HepG2 (cell line): ENCODE results near the gene ZCCHC7. TPM values are rescaled to one million over a fixed set of nuclear protein-coding genes. Genes with fewer than 3 reads are reported as not detected.

Experiments used
- ELF4 ChIP-seq: sonication (generic); formaldehyde crosslinking; IDR thresholded peaks from 2 replicates; pipeline ENCODE4 v1.5.0; 2020; ENCODE audit warnings: missing genetic modification reagents, mild to moderate bottlenecking, moderate library complexity, borderline replicate concordance
- IKZF1 ChIP-seq: fragments of 450-650 bp; IDR thresholded peaks from 2 replicates; pipeline ENCODE4 v1.7.1; 2016
- LCORL ChIP-seq, 2 experiments: fragments of 450-650 bp in 1 of 2; sonication (generic) in 1 of 2; formaldehyde crosslinking in 1 of 2; IDR thresholded peaks; 2 replicates each; pipeline versions ENCODE4 v1.5.0 to v1.6.1; 2017 to 2020; ENCODE audit warnings: antibody characterized with exemption in 1 of 2, missing genetic modification reagents in 1 of 2
- MAFF ChIP-seq: IDR thresholded peaks from 2 replicates; pipeline ENCODE4 v1.6.1; 2011; ENCODE audit warnings: low read depth, low read length, improper control_type of control experiment
- MYNN ChIP-seq: sonication (generic); formaldehyde crosslinking; IDR thresholded peaks from 2 replicates; pipeline ENCODE4 v1.4.0; 2020; ENCODE audit warnings: mild to moderate bottlenecking, low read depth, missing genetic modification reagents
- NCOA2 ChIP-seq: sonication (generic); formaldehyde crosslinking; IDR thresholded peaks from 2 replicates; pipeline ENCODE4 v1.8.0; 2022; ENCODE audit warnings: inconsistent platforms
- POLR2AphosphoS5 ChIP-seq: IDR thresholded peaks from 2 replicates; pipeline ENCODE4 v1.6.1; 2012; ENCODE audit warnings: low read depth, low read length
- PRPF4 ChIP-seq: fragments of 200-400 bp; formaldehyde crosslinking; IDR thresholded peaks from 2 replicates; pipeline ENCODE4 v1.6.1; 2016; ENCODE audit warnings: low read length, low read depth; ENCODE audit not compliant: poor library complexity, severe bottlenecking
- RARG ChIP-seq: sonication (generic); formaldehyde crosslinking; IDR thresholded peaks from 2 replicates; pipeline ENCODE4 v1.4.0; 2020; ENCODE audit warnings: low read depth, mild to moderate bottlenecking, missing genetic modification reagents
- RBM22 ChIP-seq: fragments of 200-400 bp; formaldehyde crosslinking; optimal IDR thresholded peaks from 2 replicates; pipeline ENCODE3; 2017; ENCODE audit warnings: mild to moderate bottlenecking, low read length, moderate library complexity
- REXO4 ChIP-seq: sonication (generic); formaldehyde crosslinking; IDR thresholded peaks from 2 replicates; pipeline ENCODE4 v1.8.0; 2022; ENCODE audit warnings: missing genetic modification reagents, mild to moderate bottlenecking, borderline replicate concordance
- SRF ChIP-seq: IDR thresholded peaks from 2 replicates; pipeline ENCODE4 v1.6.1; 2011; ENCODE audit warnings: mild to moderate bottlenecking, low read depth, low read length, moderate library complexity
- SRY ChIP-seq: sonication (generic); formaldehyde crosslinking; IDR thresholded peaks from 2 replicates; pipeline ENCODE4 v1.8.0; 2022; ENCODE audit warnings: mild to moderate bottlenecking, missing genetic modification reagents
- THAP11 ChIP-seq: IDR thresholded peaks from 2 replicates; pipeline ENCODE4 v1.6.1; 2016; ENCODE audit warnings: missing biosample characterization, missing genetic modification reagents
- ZNF558 ChIP-seq: sonication (generic); formaldehyde crosslinking; IDR thresholded peaks from 2 replicates; pipeline ENCODE4 v1.9.0; 2022; ENCODE audit warnings: mild to moderate bottlenecking, missing genetic modification reagents, borderline replicate concordance
- ZNF572 ChIP-seq: sonication (generic); formaldehyde crosslinking; IDR thresholded peaks from 2 replicates; pipeline ENCODE4 v1.5.1; 2020; ENCODE audit warnings: mild to moderate bottlenecking, missing genetic modification reagents
- polyA plus RNA-seq, 8 experiments: library from polyadenylated mRNA; depleted of rRNA in 3 of 8; stranded (reverse) in 7 of 8; unstranded in 1 of 8; fragments of >200 nt; fragmentation: Illumina TruSeq in 4 of 8; extraction: Trizol in 4 of 8; gene quantifications; 2 replicates each; pipeline versions ENCODE4 v1.2.1 to v1.2.3, GENCODE V29; 2011 to 2016; ENCODE audit warnings: low read depth in 4 of 8, missing spikeins in 1 of 8, mixed read lengths in 1 of 8; ENCODE audit not compliant: insufficient read depth in 1 of 8
- total RNA-seq, 5 experiments: library from RNA; depleted of rRNA; stranded (reverse); fragments of >200 nt; fragmentation: Illumina TruSeq; extraction: Trizol; gene quantifications; 2 replicates each; pipeline ENCODE4 v1.2.3, GENCODE V29; 2016; ENCODE audit warnings: low read depth in 1 of 5
- TF ChIP-seq, protein P1 (sequence below): sonication (generic); formaldehyde crosslinking; IDR thresholded peaks from 2 replicates; pipeline ENCODE4 v1.4.0; 2020; ENCODE audit warnings: missing genetic modification reagents, borderline replicate concordance
- TF ChIP-seq, protein P2 (sequence below): sonication (generic); formaldehyde crosslinking; IDR thresholded peaks from 2 replicates; pipeline ENCODE4 v1.4.0; 2020; ENCODE audit warnings: missing genetic modification reagents, borderline replicate concordance
- TF ChIP-seq, protein P3 (sequence below): sonication (generic); formaldehyde crosslinking; IDR thresholded peaks from 2 replicates; pipeline ENCODE4 v1.8.1; 2023; ENCODE audit warnings: mild to moderate bottlenecking, missing genetic modification reagents
- TF ChIP-seq, protein P4 (sequence below): sonication (generic); formaldehyde crosslinking; IDR thresholded peaks from 2 replicates; pipeline ENCODE4 v1.8.0; 2022; ENCODE audit warnings: mild to moderate bottlenecking, missing genetic modification reagents

ZCCHC7 gene
- total and polyA plus RNA-seq, 2 of the 13 experiments (the other 11 are each of a cell fraction or from before 2014, with no cell fraction given): 13.6 to 19.3 TPM

DNA sequence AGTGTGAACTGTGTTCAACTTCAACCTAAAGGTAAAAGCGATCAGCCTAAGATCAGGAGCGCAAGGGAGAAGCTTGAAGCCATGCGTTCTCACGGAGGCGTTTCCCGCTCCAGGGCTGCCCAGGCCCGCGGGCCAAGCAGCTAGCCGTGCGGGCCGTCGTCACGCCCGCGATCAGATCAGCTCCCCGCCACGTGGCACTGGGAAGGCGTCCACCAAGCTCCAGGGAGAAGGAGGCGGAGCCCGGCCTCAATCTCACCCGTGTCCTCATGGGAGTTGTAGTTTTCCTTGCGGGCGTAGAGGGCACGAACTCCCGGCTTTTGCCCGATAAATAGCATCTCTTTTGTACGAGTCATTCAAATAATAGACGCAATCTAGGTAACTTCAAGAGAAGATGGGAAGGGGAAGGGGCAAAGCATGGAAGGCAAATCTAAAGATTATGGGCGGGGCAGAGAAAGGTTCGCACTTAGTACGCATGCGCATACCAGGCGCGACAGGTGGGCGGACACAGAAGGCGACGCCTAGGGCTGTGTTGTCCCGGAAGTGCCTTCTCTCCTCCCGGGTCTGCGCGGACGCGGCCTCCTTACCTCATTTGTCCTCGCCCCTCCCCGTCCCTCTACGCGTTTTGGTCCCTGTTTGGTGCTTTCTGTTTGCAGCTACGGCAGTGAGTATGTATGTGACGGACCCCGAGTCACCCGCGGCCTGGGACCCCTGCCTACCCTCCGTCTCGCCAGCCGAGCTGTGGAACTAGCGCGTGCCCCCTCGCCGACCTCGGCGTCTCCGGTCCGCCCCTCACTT is 40.8 kb upstream of the ZCCHC7 start (continued):
- no peak for TF ChIP-seq LCORL (IDR thresholded peaks at IDR 0.05)
- TF ChIP-seq LCORL (CRISPR knock-in tag; IDR thresholded peaks at IDR 0.05): no peak; the same call in 1 of the 2 replicates
- TF ChIP-seq, protein P1, sequence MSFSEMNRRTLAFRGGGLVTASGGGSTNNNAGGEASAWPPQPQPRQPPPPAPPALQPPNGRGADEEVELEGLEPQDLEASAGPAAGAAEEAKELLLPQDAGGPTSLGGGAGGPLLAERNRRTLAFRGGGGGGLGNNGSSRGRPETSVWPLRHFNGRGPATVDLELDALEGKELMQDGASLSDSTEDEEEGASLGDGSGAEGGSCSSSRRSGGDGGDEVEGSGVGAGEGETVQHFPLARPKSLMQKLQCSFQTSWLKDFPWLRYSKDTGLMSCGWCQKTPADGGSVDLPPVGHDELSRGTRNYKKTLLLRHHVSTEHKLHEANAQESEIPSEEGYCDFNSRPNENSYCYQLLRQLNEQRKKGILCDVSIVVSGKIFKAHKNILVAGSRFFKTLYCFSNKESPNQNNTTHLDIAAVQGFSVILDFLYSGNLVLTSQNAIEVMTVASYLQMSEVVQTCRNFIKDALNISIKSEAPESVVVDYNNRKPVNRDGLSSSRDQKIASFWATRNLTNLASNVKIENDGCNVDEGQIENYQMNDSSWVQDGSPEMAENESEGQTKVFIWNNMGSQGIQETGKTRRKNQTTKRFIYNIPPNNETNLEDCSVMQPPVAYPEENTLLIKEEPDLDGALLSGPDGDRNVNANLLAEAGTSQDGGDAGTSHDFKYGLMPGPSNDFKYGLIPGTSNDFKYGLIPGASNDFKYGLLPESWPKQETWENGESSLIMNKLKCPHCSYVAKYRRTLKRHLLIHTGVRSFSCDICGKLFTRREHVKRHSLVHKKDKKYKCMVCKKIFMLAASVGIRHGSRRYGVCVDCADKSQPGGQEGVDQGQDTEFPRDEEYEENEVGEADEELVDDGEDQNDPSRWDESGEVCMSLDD (CRISPR knock-in tag): peak; percentile 87; the same call in 1 of the 2 replicates
- TF ChIP-seq, protein P2, sequence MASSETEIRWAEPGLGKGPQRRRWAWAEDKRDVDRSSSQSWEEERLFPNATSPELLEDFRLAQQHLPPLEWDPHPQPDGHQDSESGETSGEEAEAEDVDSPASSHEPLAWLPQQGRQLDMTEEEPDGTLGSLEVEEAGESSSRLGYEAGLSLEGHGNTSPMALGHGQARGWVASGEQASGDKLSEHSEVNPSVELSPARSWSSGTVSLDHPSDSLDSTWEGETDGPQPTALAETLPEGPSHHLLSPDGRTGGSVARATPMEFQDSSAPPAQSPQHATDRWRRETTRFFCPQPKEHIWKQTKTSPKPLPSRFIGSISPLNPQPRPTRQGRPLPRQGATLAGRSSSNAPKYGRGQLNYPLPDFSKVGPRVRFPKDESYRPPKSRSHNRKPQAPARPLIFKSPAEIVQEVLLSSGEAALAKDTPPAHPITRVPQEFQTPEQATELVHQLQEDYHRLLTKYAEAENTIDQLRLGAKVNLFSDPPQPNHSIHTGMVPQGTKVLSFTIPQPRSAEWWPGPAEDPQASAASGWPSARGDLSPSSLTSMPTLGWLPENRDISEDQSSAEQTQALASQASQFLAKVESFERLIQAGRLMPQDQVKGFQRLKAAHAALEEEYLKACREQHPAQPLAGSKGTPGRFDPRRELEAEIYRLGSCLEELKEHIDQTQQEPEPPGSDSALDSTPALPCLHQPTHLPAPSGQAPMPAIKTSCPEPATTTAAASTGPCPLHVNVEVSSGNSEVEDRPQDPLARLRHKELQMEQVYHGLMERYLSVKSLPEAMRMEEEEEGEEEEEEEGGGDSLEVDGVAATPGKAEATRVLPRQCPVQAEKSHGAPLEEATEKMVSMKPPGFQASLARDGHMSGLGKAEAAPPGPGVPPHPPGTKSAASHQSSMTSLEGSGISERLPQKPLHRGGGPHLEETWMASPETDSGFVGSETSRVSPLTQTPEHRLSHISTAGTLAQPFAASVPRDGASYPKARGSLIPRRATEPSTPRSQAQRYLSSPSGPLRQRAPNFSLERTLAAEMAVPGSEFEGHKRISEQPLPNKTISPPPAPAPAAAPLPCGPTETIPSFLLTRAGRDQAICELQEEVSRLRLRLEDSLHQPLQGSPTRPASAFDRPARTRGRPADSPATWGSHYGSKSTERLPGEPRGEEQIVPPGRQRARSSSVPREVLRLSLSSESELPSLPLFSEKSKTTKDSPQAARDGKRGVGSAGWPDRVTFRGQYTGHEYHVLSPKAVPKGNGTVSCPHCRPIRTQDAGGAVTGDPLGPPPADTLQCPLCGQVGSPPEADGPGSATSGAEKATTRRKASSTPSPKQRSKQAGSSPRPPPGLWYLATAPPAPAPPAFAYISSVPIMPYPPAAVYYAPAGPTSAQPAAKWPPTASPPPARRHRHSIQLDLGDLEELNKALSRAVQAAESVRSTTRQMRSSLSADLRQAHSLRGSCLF (CRISPR knock-in tag): peak; percentile 98
- TF ChIP-seq THAP11 (CRISPR knock-in tag): peak; percentile 99
- TF ChIP-seq, protein P3, sequence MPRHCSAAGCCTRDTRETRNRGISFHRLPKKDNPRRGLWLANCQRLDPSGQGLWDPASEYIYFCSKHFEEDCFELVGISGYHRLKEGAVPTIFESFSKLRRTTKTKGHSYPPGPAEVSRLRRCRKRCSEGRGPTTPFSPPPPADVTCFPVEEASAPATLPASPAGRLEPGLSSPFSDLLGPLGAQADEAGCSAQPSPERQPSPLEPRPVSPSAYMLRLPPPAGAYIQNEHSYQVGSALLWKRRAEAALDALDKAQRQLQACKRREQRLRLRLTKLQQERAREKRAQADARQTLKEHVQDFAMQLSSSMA (CRISPR knock-in tag): peak; percentile 97
- TF ChIP-seq ZNF572 (CRISPR knock-in tag): no peak
- TF ChIP-seq SRY (CRISPR knock-in tag): peak; percentile 100
- TF ChIP-seq ELF4 (CRISPR knock-in tag): no peak
- TF ChIP-seq PRPF4: no peak
- TF ChIP-seq, protein P4, sequence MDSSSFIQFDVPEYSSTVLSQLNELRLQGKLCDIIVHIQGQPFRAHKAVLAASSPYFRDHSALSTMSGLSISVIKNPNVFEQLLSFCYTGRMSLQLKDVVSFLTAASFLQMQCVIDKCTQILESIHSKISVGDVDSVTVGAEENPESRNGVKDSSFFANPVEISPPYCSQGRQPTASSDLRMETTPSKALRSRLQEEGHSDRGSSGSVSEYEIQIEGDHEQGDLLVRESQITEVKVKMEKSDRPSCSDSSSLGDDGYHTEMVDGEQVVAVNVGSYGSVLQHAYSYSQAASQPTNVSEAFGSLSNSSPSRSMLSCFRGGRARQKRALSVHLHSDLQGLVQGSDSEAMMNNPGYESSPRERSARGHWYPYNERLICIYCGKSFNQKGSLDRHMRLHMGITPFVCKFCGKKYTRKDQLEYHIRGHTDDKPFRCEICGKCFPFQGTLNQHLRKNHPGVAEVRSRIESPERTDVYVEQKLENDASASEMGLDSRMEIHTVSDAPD (CRISPR knock-in tag): peak; percentile 91
- TF ChIP-seq NCOA2: peak; percentile 85
- TF ChIP-seq ZNF558 (CRISPR knock-in tag): peak; percentile 100
- no peak for TF ChIP-seq SRF
- TF ChIP-seq MAFF: no peak
- TF ChIP-seq REXO4 (CRISPR knock-in tag): peak; percentile 98
- TF ChIP-seq MYNN (CRISPR knock-in tag): peak; percentile 96
- TF ChIP-seq IKZF1: no peak
- TF ChIP-seq RBM22: no peak
- TF ChIP-seq POLR2AphosphoS5: peak; percentile 72
- no peak for TF ChIP-seq RARG (CRISPR knock-in tag)
